KBM-7 (cell line): Measurements from ENCODE around the gene SPRED1.

Source experiments
- DNase-seq: peaks from one replicate; pipeline ENCODE4 v3.0.0-alpha.2; 2015
- in situ Hi-C: fragments of 300-500 bp; cut with MboI; formaldehyde crosslinking; loops from 2 replicates; pipeline ENCODE4 v1.14.3; 2020; ENCODE audit warnings: low sequenced_read_pairs, low pct_unique_long_range_greater_than_20kb, mixed read lengths

The SPRED1 gene

DNA sequence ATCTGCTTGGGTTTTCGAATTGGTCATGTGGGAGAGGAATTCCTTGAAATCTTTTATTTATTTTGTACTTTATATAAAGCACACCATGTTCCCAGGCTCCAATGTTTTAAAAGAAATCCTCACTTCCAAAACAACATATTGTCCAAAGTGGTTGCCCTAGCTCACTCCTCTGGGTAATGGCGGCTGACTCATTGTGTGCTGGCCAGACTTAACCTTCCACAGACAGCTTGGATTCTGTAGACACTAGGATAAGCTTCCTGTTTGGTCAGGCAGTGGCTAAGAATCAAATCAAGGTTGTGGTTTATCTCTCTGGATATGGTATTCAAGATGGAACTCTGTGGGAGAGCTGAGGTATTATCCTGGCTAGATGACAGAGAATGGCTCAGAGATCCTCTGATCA, 145.5 kb downstream of the SPRED1 start:
- DNase-seq: no peak
- in situ Hi-C loops: no loop called here

DNA sequence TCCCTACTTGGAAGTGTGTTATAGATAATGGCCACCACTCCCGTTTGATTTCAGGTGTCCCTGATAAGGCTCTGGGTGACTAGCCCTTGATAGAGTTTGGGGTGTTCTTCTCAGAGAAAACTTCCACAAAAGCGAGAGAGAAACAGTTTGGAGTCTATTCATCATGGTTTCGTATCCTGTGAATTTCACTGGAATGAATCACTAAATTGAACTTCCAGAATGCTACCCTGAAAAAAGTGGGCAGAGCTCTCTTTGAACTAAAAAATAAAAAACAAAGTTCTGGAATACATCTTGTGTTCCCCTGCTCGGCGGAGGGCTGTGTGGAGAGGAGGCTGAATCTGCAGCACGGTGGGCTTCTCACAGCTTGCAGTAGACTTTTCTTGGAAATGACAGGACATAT, 148.5 kb downstream of the SPRED1 start:
- in situ Hi-C loops: no loop called here

DNA sequence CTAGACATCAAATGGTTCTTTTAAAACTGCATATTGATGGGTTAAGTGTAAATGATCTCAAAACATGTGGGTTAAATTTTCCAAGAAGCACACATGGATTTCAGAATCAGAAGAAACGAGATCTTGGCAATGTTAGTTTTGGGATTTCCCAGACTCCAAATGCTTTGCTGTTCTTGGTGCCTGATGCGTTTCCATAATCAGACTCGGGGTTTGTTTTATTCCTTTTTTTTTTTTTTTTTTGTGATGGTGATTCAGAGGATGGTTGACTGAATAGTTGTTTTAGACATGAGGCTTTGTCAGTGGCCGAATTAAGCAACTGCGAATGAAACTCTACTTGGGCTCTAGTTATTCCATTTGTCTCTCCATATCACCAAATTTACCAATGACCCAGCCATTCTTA, 149.1 kb downstream of the SPRED1 start:
- in situ Hi-C loops: no loop called here
- no peak for DNase-seq

More for the DNA sequence above, 148.5 kb downstream of the SPRED1 start:
- DNase-seq: no peak

GRCh38 chr15:38406436-38406835, 153.8 kb downstream of the SPRED1 start:
- no peak for DNase-seq
- in situ Hi-C loops: no loop called here
